WTC11 (cell line): ENCODE data around the gene PPP1R26. TPM values are rescaled to one million over a fixed set of nuclear protein-coding genes. Genes with fewer than 3 reads are reported as not detected.

Source experiments
- ATAC-seq: fragments of 200-7000 bp; cut with Tn5 transposase; 2 replicates; pipeline ENCODE4 v1.10.0; 2021; ENCODE audit warnings: mild to moderate bottlenecking, moderate library complexity
- CTCF ChIA-PET: fragments of 300-600 bp; sonication (Branson Sonifier 250); formaldehyde crosslinking; loops from one replicate; lab custom pipeline; 2021; ENCODE audit warnings: antibody characterized with exemption; lab: Charles Lee
- POLR2A ChIA-PET: fragments of 350-600 bp; sonication (Branson Sonifier 250); formaldehyde crosslinking; loops from one replicate; lab custom pipeline; 2021; ENCODE audit warnings: antibody characterized with exemption; lab: Charles Lee
- DNase-seq: peaks from one replicate; pipeline ENCODE4 v3.0.0; 2021; ENCODE audit warnings: low spot score
- H3K27ac Mint-ChIP-seq: 2 replicates; pipeline ENCODE4 v1.8.0; 2021; ENCODE audit warnings: mixed read lengths
- H3K27me3 Mint-ChIP-seq: 2 replicates; pipeline ENCODE4 v1.8.0; 2021; ENCODE audit warnings: low read depth, mild to moderate bottlenecking, moderate library complexity, mixed read lengths
- H3K36me3 Mint-ChIP-seq: 2 replicates; pipeline ENCODE4 v1.8.0; 2021; ENCODE audit warnings: mixed read lengths
- H3K4me1 Mint-ChIP-seq: 2 replicates; pipeline ENCODE4 v1.8.0; 2022; ENCODE audit warnings: mixed read lengths
- H3K4me3 Mint-ChIP-seq: 2 replicates; pipeline ENCODE4 v1.8.0; 2021; ENCODE audit warnings: mild to moderate bottlenecking, moderate library complexity, mixed read lengths
- H3K9me3 Mint-ChIP-seq: 2 replicates; pipeline ENCODE4 v1.8.0; 2021; ENCODE audit warnings: mixed read lengths
- ELF4 ChIP-seq: sonication (generic); formaldehyde crosslinking; IDR thresholded peaks from 2 replicates; pipeline ENCODE4 v1.8.1; 2022; ENCODE audit warnings: low read depth, mild to moderate bottlenecking, moderate library complexity, missing genetic modification reagents
- FOXJ3 ChIP-seq: sonication (generic); formaldehyde crosslinking; IDR thresholded peaks from 2 replicates; pipeline ENCODE4 v1.9.0; 2021; ENCODE audit warnings: missing genetic modification reagents, mild to moderate bottlenecking, borderline replicate concordance
- HMGA2 ChIP-seq: fragments of 250-450 bp; sonication (Bioruptor Pico); IDR thresholded peaks from 2 replicates; pipeline ENCODE4 v1.4.0; 2021; ENCODE audit warnings: mild to moderate bottlenecking, moderate library complexity
- IRF2 ChIP-seq: sonication (generic); formaldehyde crosslinking; IDR thresholded peaks from 2 replicates; pipeline ENCODE4 v1.8.0; 2022; ENCODE audit warnings: low read depth, missing genetic modification reagents, borderline replicate concordance
- JAZF1 ChIP-seq: fragments of 250-450 bp; sonication (Bioruptor Pico); IDR thresholded peaks from 2 replicates; pipeline ENCODE4 v1.9.0; 2021; ENCODE audit warnings: moderate library complexity, mild to moderate bottlenecking, inconsistent platforms
- NFATC4 ChIP-seq: fragments of 250-450 bp; sonication (Bioruptor Pico); IDR thresholded peaks from 2 replicates; pipeline ENCODE4 v1.9.0; 2021; ENCODE audit warnings: mild to moderate bottlenecking
- NR2C2 ChIP-seq: sonication (generic); formaldehyde crosslinking; IDR thresholded peaks from 2 replicates; pipeline ENCODE4 v1.8.0; 2022; ENCODE audit warnings: mild to moderate bottlenecking, missing genetic modification reagents
- PRRX2 ChIP-seq: fragments of 250-450 bp; sonication (Bioruptor Pico); IDR thresholded peaks from 2 replicates; pipeline ENCODE4 v1.8.0; 2021; ENCODE audit warnings: mild to moderate bottlenecking
- total RNA-seq: library from RNA; stranded (reverse); gene quantifications from 3 replicates; pipeline ENCODE4 v1.2.3, GENCODE V29; 2021
- TF ChIP-seq, protein P1 (sequence below): sonication (generic); formaldehyde crosslinking; IDR thresholded peaks from 2 replicates; pipeline ENCODE4 v1.8.0; 2022; ENCODE audit warnings: mild to moderate bottlenecking, missing genetic modification reagents
- TF ChIP-seq, protein P2 (sequence below): fragments of 250-450 bp; sonication (Bioruptor Pico); IDR thresholded peaks from 2 replicates; pipeline ENCODE4 v1.9.0; 2021; ENCODE audit warnings: mild to moderate bottlenecking
- TF ChIP-seq, protein P3 (sequence below): sonication (generic); formaldehyde crosslinking; IDR thresholded peaks from 2 replicates; pipeline ENCODE4 v1.8.0; 2023; ENCODE audit warnings: missing genetic modification reagents
- TF ChIP-seq, protein P4 (sequence below): fragments of 250-450 bp; sonication (Bioruptor Pico); conservative IDR thresholded peaks from 2 replicates; pipeline ENCODE4 v1.9.0; 2021; ENCODE audit warnings: mild to moderate bottlenecking
- TF ChIP-seq, protein P5 (sequence below): sonication (generic); formaldehyde crosslinking; IDR thresholded peaks from 2 replicates; pipeline ENCODE4 v1.8.1; 2023; ENCODE audit warnings: mild to moderate bottlenecking, missing genetic modification reagents, moderate library complexity
- TF ChIP-seq, protein P6 (sequence below): sonication (generic); formaldehyde crosslinking; IDR thresholded peaks from 2 replicates; pipeline ENCODE4 v1.8.1; 2022; ENCODE audit warnings: mild to moderate bottlenecking, moderate library complexity, missing genetic modification reagents
- TF ChIP-seq, protein P7 (sequence below): fragments of 250-450 bp; sonication (Bioruptor Pico); IDR thresholded peaks from 2 replicates; pipeline ENCODE4 v2.1.2; 2022; ENCODE audit warnings: mild to moderate bottlenecking, moderate library complexity
- TF ChIP-seq, protein P8 (sequence below): sonication (generic); formaldehyde crosslinking; IDR thresholded peaks from 2 replicates; pipeline ENCODE4 v1.8.1; 2023; ENCODE audit warnings: mild to moderate bottlenecking, missing genetic modification reagents, moderate library complexity
- TF ChIP-seq, protein P9 (sequence below): sonication (generic); formaldehyde crosslinking; IDR thresholded peaks from 2 replicates; pipeline ENCODE4 v1.8.1; 2022; ENCODE audit warnings: low read depth, mild to moderate bottlenecking, moderate library complexity, missing genetic modification reagents, borderline replicate concordance

Gene PPP1R26
- total RNA-seq, 1 experiment from 2014 or later: 44.4 TPM

DNA sequence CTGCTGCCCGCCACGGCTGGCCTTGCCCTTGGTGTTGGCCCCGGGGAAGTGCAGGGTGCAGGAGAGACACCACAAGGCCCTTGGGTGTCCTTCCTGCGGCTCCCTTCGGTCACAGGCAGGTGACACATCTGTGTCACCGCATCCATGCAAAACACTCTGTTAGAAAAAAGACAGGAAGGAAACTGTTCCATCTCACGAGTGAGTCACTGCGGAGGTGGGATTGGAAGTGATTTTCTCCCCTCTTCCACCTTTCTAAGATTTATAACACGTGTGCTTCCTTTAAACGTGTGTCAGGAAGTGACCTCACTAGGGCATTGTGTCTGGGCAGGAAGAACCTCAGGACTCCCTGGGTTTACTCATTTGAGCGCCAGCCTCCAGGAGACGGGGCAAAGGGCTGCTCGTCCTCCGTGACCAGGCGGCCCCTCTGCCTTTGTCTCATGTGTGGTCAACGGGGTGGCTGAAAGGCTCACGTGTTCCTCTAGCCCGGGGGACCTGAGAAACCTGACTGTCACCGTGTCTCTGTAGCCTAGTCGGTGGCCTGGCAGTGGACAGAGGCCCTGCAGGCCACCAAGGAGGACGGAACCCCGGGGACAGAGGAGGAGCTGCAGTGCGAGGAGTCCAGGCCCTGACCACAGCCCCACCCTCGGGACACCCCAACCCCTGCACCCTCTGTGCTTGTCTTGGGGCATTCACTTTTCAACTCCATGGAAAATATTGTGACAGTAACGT lies 36.7 kb downstream of the PPP1R26 start:
- ATAC-seq (no peak), DNase-seq (no peak)
- no peaks in the 10 kb centered on the region for H3K27me3 Mint-ChIP-seq
- CTCF ChIA-PET: no interaction called here
- H3K4me1 Mint-ChIP-seq: no peaks in the 10 kb centered on the region
- H3K36me3 Mint-ChIP-seq: no peaks in the 10 kb centered on the region
- no peak overlapping the region; the same call in 1 of the 2 replicates for H3K27ac Mint-ChIP-seq
- peaks cover 7% of the 10 kb centered on the region for H3K9me3 Mint-ChIP-seq
- TF ChIP-seq, protein P1, sequence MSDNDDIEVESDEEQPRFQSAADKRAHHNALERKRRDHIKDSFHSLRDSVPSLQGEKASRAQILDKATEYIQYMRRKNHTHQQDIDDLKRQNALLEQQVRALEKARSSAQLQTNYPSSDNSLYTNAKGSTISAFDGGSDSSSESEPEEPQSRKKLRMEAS (CRISPR knock-in tag): no peak
- TF ChIP-seq FOXJ3 (CRISPR knock-in tag) (no peak), NR2C2 (CRISPR knock-in tag) (no peak), NFATC4 (CRISPR knock-in tag) (no peak), PRRX2 (CRISPR knock-in tag) (no peak), JAZF1 (CRISPR knock-in tag) (no peak), ELF4 (CRISPR knock-in tag) (no peak), IRF2 (no peak), HMGA2 (CRISPR knock-in tag) (no peak)
- TF ChIP-seq, protein P2, sequence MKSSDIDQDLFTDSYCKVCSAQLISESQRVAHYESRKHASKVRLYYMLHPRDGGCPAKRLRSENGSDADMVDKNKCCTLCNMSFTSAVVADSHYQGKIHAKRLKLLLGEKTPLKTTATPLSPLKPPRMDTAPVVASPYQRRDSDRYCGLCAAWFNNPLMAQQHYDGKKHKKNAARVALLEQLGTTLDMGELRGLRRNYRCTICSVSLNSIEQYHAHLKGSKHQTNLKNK (CRISPR knock-in tag): no peak
- TF ChIP-seq, protein P3, sequence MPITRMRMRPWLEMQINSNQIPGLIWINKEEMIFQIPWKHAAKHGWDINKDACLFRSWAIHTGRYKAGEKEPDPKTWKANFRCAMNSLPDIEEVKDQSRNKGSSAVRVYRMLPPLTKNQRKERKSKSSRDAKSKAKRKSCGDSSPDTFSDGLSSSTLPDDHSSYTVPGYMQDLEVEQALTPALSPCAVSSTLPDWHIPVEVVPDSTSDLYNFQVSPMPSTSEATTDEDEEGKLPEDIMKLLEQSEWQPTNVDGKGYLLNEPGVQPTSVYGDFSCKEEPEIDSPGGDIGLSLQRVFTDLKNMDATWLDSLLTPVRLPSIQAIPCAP (CRISPR knock-in tag): no peak
- TF ChIP-seq, protein P4, sequence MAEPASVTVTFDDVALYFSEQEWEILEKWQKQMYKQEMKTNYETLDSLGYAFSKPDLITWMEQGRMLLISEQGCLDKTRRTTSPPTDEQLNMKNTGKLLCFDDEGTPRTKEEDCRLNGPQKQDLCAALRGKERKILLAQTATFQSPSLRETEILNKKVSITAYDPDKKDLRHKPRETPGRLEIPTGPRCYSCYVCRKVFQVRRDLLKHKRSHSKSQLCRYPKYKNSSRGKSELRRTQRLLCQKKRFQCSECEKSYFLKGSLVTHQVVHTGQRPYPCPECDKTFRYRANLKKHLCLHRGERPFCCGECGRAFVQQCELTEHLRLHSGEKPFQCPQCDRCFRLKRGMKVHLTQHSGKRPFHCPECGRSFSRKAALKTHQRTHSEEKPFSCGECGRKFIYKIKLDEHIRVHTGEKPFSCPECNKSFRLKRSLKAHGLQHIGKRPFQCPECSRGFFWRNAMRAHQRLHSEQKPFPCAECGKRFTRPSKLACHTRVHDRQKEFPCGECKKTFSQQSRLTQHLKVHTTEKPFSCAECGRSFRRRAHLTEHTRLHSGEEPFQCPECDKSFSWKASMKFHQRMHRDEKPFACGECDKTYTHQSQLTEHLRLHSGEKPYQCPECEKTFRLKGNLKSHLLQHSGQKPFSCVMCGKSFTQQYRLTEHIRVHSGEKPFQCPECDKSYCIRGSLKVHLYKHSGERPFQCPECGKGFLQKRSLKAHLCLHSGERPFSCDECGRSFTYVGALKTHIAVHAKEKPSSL (CRISPR knock-in tag): no peak
- TF ChIP-seq, protein P5, sequence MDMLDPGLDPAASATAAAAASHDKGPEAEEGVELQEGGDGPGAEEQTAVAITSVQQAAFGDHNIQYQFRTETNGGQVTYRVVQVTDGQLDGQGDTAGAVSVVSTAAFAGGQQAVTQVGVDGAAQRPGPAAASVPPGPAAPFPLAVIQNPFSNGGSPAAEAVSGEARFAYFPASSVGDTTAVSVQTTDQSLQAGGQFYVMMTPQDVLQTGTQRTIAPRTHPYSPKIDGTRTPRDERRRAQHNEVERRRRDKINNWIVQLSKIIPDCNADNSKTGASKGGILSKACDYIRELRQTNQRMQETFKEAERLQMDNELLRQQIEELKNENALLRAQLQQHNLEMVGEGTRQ (CRISPR knock-in tag): no peak
- TF ChIP-seq, protein P6, sequence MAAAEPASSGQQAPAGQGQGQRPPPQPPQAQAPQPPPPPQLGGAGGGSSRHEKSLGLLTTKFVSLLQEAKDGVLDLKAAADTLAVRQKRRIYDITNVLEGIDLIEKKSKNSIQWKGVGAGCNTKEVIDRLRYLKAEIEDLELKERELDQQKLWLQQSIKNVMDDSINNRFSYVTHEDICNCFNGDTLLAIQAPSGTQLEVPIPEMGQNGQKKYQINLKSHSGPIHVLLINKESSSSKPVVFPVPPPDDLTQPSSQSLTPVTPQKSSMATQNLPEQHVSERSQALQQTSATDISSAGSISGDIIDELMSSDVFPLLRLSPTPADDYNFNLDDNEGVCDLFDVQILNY: no peak
- TF ChIP-seq, protein P7, sequence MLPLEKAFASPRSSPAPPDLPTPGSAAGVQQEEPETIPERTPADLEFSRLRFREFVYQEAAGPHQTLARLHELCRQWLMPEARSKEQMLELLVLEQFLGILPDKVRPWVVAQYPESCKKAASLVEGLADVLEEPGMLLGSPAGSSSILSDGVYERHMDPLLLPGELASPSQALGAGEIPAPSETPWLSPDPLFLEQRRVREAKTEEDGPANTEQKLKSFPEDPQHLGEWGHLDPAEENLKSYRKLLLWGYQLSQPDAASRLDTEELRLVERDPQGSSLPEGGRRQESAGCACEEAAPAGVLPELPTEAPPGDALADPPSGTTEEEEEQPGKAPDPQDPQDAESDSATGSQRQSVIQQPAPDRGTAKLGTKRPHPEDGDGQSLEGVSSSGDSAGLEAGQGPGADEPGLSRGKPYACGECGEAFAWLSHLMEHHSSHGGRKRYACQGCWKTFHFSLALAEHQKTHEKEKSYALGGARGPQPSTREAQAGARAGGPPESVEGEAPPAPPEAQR: no peak
- TF ChIP-seq, protein P8, sequence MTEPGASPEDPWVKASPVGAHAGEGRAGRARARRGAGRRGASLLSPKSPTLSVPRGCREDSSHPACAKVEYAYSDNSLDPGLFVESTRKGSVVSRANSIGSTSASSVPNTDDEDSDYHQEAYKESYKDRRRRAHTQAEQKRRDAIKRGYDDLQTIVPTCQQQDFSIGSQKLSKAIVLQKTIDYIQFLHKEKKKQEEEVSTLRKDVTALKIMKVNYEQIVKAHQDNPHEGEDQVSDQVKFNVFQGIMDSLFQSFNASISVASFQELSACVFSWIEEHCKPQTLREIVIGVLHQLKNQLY (CRISPR knock-in tag): no peak
- TF ChIP-seq, protein P9, sequence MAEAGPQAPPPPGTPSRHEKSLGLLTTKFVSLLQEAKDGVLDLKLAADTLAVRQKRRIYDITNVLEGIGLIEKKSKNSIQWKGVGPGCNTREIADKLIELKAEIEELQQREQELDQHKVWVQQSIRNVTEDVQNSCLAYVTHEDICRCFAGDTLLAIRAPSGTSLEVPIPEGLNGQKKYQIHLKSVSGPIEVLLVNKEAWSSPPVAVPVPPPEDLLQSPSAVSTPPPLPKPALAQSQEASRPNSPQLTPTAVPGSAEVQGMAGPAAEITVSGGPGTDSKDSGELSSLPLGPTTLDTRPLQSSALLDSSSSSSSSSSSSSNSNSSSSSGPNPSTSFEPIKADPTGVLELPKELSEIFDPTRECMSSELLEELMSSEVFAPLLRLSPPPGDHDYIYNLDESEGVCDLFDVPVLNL (CRISPR knock-in tag): no peak
- H3K4me3 Mint-ChIP-seq: no peak overlapping the region
- POLR2A ChIA-PET: no interaction called here
